Esophagus muscularis mucosa (tissue), 4 donors: Measurements from ENCODE around the gene PHIP. TPM values are rescaled to one million over a fixed set of nuclear protein-coding genes. Genes with fewer than 3 reads are reported as not detected.

Experiments used
- DNase-seq: peaks from one replicate; pipeline ENCODE4 v3.0.0-alpha.2; 2017; ENCODE audit errors: extremely low spot score
- H3K27ac ChIP-seq, 4 donors: fragments of 200-600 bp; sonication (generic); replicated peaks in 1 of 4; 1 replicate in 3 of 4; 2 replicates in 1 of 4; pipeline ENCODE4 v1.5.1; 2016 to 2019; ENCODE audit warnings: mild to moderate bottlenecking in 1 of 4
- H3K27me3 ChIP-seq, 4 donors: fragments of 200-600 bp; sonication (generic); one replicate each; pipeline versions ENCODE4 v1.5.1 to v1.6.0; 2016 to 2019
- H3K36me3 ChIP-seq, 4 donors: fragments of 200-600 bp; sonication (generic); one replicate each; pipeline ENCODE4 v1.5.1; 2016 to 2019
- H3K4me1 ChIP-seq, 4 donors: fragments of 200-600 bp; sonication (generic); one replicate each; pipeline ENCODE4 v1.5.1; 2016 to 2019
- H3K4me3 ChIP-seq, 4 donors: fragments of 200-600 bp; sonication (generic); 1 replicate in 2 of 4; 2 replicates in 2 of 4; pipeline ENCODE4 v1.5.1; 2016 to 2019; ENCODE audit warnings: mild to moderate bottlenecking in 4 of 4, moderate library complexity in 1 of 4
- H3K9me3 ChIP-seq, 4 donors: fragments of 200-600 bp; sonication (generic); 1 replicate in 3 of 4; 2 replicates in 1 of 4; pipeline ENCODE4 v1.5.1; 2016 to 2019
- EP300 ChIP-seq: sonication (generic); formaldehyde crosslinking; IDR thresholded peaks from one replicate; pipeline ENCODE4 v1.6.1; 2017; ENCODE audit warnings: antibody characterized with exemption
- POLR2A ChIP-seq: fragments of 450-650 bp; IDR thresholded peaks from one replicate; pipeline ENCODE4 v1.6.1; 2017; ENCODE audit warnings: antibody characterized with exemption, moderate library complexity, mild to moderate bottlenecking, low read depth
- POLR2AphosphoS5 ChIP-seq, 2 donors: sonication (generic); formaldehyde crosslinking; IDR thresholded peaks; one replicate each; pipeline ENCODE4 v1.6.1; 2017; ENCODE audit warnings: antibody characterized with exemption in 2 of 2
- WGBS: methylation state at CpG from one replicate; pipeline ENCODE4 v1.1.5; 2018; 5-methylcytosine and 5-hydroxymethylcytosine counted together
- intact Hi-C: fragments of 100-400 bp; cut with DNase I; formaldehyde crosslinking; loops from one replicate; pipeline ENCODE4 v1.15.1; 2023
- total RNA-seq, 4 donors: library from RNA; depleted of rRNA; stranded (reverse); fragments of >200 nt; gene quantifications; one replicate each; pipeline versions ENCODE4 v1.1.0 to v1.2.1, GENCODE V29; 2016
- TF ChIP-seq, protein P1 (sequence below), 3 experiments: fragments of 200-600 bp in 2 of 3; fragments of 450-650 bp in 1 of 3; sonication (generic) in 2 of 3; IDR thresholded peaks; one replicate each; pipeline ENCODE4 v1.5.1; 2017 to 2019; ENCODE audit warnings: antibody characterized with exemption in 3 of 3, mild to moderate bottlenecking in 2 of 3, moderate library complexity in 1 of 3

Gene PHIP
- total RNA-seq: 10 to 100 TPM; 20.1 to 32.4 (median 25.5) TPM

DNA sequence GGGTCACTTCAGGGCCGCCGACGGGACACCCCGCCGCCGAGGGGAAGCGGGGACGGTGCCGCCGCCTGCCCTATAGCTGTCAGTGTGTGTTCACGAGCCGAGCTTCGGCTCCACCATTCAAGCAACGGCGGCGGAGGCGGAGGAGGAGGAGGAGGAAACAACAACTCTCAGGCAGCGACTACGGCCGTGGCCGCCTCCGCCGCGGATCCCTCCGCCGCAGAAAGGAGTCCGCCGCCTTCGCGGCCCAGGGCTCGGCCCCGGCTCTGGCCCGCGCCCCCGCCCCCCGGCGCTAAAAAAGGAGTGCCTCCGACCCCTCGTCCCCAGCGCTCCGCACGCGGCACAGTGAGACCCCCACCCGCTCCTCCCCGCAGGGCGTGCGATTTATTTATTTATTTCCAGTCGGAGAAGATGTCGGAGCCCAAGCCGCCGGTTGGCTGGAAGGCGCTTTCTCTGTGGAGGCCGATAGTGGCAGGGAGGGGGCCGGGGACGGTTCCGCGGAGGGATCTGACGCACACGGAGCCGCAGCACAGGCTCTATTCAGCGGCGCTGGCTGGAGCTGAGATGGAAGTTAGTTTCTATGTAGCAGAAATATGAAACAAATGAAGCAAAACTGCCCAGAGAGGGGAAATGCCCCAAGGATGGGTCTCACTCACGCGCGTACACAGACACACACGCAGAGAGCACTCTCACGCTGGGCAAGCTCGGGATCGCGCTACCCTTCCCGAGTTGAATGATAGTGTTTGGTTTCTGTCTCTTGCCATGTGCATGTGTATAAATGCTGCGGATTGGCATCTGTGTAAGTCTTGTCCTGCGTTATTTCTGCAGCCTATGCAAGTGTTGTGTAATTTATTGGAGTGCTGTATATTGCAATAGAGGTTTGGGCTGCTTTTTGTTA, at the start of gene PHIP:
PHIP (minus strand) TSS at position 180 of the 895 bp plus-strand sequence. CDS start 186 bp downstream, outside the sequence.
- H3K4me1 ChIP-seq: peaks cover 28 to 43% (median 40%) of the 10 kb centered on the region in 4 donors
- H3K9me3 ChIP-seq: no peaks in the 10 kb centered on the region
- H3K27me3 ChIP-seq: no peaks in the 10 kb centered on the region
- TF ChIP-seq POLR2A (peak; percentile 24), POLR2AphosphoS5 (IDR thresholded peaks at IDR 0.05) (peak; percentile 65 to 79), EP300 (no peak)
- TF ChIP-seq, protein P1, sequence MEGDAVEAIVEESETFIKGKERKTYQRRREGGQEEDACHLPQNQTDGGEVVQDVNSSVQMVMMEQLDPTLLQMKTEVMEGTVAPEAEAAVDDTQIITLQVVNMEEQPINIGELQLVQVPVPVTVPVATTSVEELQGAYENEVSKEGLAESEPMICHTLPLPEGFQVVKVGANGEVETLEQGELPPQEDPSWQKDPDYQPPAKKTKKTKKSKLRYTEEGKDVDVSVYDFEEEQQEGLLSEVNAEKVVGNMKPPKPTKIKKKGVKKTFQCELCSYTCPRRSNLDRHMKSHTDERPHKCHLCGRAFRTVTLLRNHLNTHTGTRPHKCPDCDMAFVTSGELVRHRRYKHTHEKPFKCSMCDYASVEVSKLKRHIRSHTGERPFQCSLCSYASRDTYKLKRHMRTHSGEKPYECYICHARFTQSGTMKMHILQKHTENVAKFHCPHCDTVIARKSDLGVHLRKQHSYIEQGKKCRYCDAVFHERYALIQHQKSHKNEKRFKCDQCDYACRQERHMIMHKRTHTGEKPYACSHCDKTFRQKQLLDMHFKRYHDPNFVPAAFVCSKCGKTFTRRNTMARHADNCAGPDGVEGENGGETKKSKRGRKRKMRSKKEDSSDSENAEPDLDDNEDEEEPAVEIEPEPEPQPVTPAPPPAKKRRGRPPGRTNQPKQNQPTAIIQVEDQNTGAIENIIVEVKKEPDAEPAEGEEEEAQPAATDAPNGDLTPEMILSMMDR (IDR thresholded peaks at IDR 0.05): no peak
- DNase-seq: peak; percentile 98
- H3K4me3 ChIP-seq: peak within 1 kb of the TSS; percentile 84 to 98 (median 94)
- intact Hi-C loops: loop anchor here (1.0 to 5.0 kb wide), 2 partner anchors 155 to 459 kb away; partner anchors contain the start of gene LCA5
- H3K36me3 ChIP-seq: no peaks in the 10 kb centered on the region
- H3K27ac ChIP-seq: peak within 1 kb of the TSS; percentile 96 to 100 (median 98)
- under 1% methylated on average over 35 of the region's 73 CpGs for WGBS

DNA sequence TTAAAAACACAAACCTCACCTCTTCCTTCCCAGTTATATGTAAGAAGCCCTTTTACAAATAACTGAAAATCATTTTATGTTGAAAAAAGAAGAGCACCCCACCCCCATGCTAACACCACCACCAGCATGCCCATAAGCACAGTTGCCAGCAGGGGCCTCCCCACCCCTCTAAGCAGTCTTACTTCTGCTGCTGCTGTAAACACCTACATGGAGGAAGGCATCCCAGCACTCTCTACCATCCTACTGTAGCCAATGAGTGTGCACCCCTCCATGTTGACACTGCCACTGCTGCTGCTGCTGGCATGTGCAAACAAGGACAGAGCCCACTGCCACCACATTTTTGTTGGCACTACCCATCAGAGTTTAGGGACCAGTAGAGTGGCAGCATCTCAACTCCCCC, 49.6 kb upstream of the PHIP start:
- intact Hi-C loops: no loop called here

DNA sequence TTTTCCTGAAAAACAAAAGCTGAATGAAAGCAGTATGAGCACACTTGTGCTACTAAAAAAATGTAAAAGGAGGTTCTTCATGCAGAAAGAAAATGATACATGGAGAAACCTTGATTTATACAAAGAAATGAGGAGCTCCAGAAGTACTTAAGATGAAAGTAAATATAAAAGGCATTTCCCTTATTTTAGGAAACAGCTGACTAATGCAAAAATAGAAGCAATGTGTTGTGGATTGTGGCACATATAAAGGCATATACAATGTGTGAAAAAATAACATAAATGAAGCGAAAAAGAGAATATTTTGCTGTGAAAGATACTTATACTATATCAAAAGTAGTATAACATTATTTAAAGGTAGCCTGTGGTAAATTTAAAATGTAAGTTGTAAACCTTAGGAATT, 41.2 kb upstream of the PHIP start:
- intact Hi-C loops: no loop called here
- H3K9me3 ChIP-seq: no peaks in the 10 kb centered on the region
- no peaks in the 10 kb centered on the region for H3K27me3 ChIP-seq
- no peak overlapping the region for H3K4me3 ChIP-seq
- 86% methylated on average over 1 of the region's 1 CpG for whole genome bisulfite sequencing
- DNase-seq: no peak
- H3K27ac ChIP-seq: no peak overlapping the region
- H3K36me3 ChIP-seq: no peaks in the 10 kb centered on the region
- TF ChIP-seq POLR2AphosphoS5 (IDR thresholded peaks at IDR 0.05) (no peak), EP300 (no peak), POLR2A (no peak)
- TF ChIP-seq, protein P1 (IDR thresholded peaks at IDR 0.05): no peak
- no peaks in the 10 kb centered on the region for H3K4me1 ChIP-seq

More for the DNA sequence above, 49.6 kb upstream of the PHIP start:
- Histone ChIP-seq H3K27me3 (no peaks in the 10 kb centered on the region), H3K9me3 (peaks cover 0 to 6% (median 2%) of the 10 kb centered on the region in 4 donors), H3K4me1 (no peaks in the 10 kb centered on the region), H3K27ac (no peak overlapping the region), H3K4me3 (no peak overlapping the region), H3K36me3 (no peaks in the 10 kb centered on the region)
- DNase-seq: no peak
- TF ChIP-seq POLR2AphosphoS5 (IDR thresholded peaks at IDR 0.05) (no peak), POLR2A (no peak), EP300 (no peak)
- TF ChIP-seq, protein P1 (IDR thresholded peaks at IDR 0.05): no peak

DNA sequence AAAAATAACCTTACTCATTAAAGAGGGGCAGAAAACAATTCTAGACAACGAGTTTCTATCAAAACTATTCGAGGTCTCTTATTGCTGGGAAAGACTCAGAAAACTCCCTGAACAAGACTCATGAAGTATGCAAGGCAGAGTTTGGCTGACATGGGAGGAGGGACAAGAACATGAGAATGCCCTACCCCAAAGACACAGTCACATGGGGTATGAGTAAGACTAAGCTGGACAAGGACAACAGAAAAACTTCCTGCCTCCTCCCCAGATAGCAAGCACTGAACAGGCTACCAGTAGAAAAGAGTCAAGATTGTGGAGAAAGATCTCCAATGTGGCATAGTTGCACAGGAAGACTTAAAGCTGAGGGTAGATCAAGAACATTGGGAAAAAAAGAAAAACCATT, 39.7 kb upstream of the PHIP start:
- no peaks in the 10 kb centered on the region for H3K4me1 ChIP-seq
- H3K27me3 ChIP-seq: no peaks in the 10 kb centered on the region
- H3K36me3 ChIP-seq: no peaks in the 10 kb centered on the region
- 88% methylated on average over 2 of the region's 2 CpGs for WGBS
- no peak for DNase-seq
- H3K27ac ChIP-seq: no peak overlapping the region
- no peak for TF ChIP-seq EP300
- no peak for TF ChIP-seq POLR2AphosphoS5 (IDR thresholded peaks at IDR 0.05)
- TF ChIP-seq POLR2A: no peak
- intact Hi-C loops: no loop called here
- H3K4me3 ChIP-seq: no peak overlapping the region
- no peaks in the 10 kb centered on the region for H3K9me3 ChIP-seq

DNA sequence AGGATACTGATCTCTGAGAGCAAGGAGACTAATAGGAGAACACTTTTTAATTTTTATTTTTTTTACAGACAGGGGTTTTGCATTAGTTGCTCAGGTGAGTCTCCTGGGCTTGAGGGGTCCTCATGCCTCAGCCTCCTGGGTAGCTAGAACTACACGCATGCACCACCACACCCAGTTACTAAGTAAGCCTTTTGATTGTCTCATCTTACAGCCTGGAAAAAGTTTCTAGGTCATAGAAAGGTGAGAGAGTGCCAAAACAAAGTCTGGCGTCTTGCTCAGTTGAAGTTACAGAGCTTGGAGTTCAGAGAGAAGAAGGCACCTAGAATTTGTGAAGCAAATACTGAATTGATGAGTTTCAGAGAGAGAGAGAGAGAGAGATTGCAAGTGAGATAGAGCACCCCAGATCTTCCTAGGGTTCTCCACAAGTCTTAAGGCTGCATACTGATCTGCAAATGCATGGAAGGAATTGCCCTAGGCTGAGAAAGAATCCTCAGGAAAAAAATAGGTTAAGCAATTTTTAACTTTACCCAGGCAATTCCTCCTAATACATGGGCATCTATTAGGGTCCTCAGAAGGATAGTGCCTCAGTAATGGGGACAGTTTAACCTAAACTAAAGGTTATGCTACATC, 37.6 kb upstream of the PHIP start:
- no peak overlapping the region for H3K27ac ChIP-seq
- no peak for DNase-seq
- intact Hi-C loops: no loop called here
- no peaks in the 10 kb centered on the region for H3K9me3 ChIP-seq
- no peaks in the 10 kb centered on the region for H3K4me1 ChIP-seq
- TF ChIP-seq, protein P1 (IDR thresholded peaks at IDR 0.05): no peak
- TF ChIP-seq EP300 (no peak), POLR2AphosphoS5 (IDR thresholded peaks at IDR 0.05) (no peak), POLR2A (no peak)
- 57% methylated on average over 2 of the region's 2 CpGs for WGBS
- H3K27me3 ChIP-seq: no peaks in the 10 kb centered on the region
- no peak overlapping the region for H3K4me3 ChIP-seq
- no peaks in the 10 kb centered on the region for H3K36me3 ChIP-seq
